ENCODE data around the gene CYP20A1. TPM values are rescaled to one million over a fixed set of nuclear protein-coding genes. Genes with fewer than 3 reads are reported as not detected.

The CYP20A1 gene
- total and polyA plus RNA-seq, 2 donors: 8.9 to 57.6 TPM

Small RNAs within 50 kb of the gene (small RNA-seq; reads per million reads assigned to genes)
- not detected for gene RN7SL670P

Other genes starting within 250 kb of the CYP20A1 start
- 122 TPM for gene NBEAL1, start 224.1 kb upstream of the CYP20A1 start, total RNA-seq
- 14.2 TPM for gene NBEAL1, start 224.1 kb upstream of the CYP20A1 start, polyA plus RNA-seq
- 55.0 TPM for gene ABI2, start 89.4 kb downstream of the CYP20A1 start, total RNA-seq
- 35.9 TPM for gene ABI2, start 89.4 kb downstream of the CYP20A1 start, polyA plus RNA-seq